ENCODE results near the gene FBXW2. TPM values are rescaled to one million over a fixed set of nuclear protein-coding genes. Genes with fewer than 3 reads are reported as not detected.
"Not testable (repeated sequence)": the region's sequence is repeated elsewhere in the genome, so short reads cannot be mapped to it uniquely, and the experiment has no call there.

FBXW2 gene, protein sequence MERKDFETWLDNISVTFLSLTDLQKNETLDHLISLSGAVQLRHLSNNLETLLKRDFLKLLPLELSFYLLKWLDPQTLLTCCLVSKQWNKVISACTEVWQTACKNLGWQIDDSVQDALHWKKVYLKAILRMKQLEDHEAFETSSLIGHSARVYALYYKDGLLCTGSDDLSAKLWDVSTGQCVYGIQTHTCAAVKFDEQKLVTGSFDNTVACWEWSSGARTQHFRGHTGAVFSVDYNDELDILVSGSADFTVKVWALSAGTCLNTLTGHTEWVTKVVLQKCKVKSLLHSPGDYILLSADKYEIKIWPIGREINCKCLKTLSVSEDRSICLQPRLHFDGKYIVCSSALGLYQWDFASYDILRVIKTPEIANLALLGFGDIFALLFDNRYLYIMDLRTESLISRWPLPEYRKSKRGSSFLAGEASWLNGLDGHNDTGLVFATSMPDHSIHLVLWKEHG
- total RNA-seq, result 10 to 100 TPM; 68.3 to 72.5 TPM

- CTCF ChIA-PET, result interaction anchor here (0.6 to 1.4 kb wide), 10 partner anchors 8 to 577 kb away, joined by 3 to 4 read pairs (median 3); no protein-coding TSS in a partner anchor
These were observed at the start of gene FBXW2 for GRCh38 chr9:120792898-120793765. TSS of gene FBXW2 (minus strand) at chr9:120793416. CDS start at chr9:120788258, 5,158 bp downstream.

DNA sequence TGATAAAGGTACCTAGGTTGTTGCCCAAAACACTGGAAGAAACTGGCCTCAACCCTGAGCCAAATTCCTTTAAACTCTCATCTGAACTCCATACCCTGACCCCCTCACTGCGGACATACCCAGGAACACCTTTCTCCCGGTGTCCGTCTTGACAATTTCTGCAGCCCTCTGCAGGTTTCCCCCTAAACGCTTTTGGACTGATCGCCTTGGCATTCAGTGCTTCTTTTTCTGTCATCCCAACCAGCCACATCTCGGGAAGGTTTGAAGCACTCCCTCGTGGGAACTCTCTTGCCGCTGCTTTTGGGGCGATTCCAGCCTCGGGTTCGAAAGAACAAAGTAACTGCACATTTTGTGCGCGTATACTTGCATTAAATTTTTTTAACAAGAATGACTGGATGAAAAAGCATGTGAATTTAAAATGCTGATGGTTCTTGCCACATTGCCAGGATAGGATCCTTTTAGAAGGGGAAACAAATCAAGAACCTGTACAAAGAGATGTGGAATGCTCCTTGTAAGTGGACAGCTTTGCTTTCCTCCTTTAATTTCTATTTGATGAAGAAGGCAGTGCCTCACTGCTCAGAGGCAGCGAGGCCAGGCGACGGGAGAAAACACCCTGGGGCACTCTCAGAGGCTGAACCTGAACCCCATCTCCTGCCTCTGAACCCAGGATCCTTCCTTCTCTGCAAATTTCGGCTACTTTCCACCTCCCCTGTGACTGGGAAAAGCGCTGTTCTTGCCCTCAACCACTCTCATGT lies 48.9 kb upstream of the FBXW2 start:
- ChIA-PET POLR2A (interaction anchor here (0.5 to 1.0 kb wide), 8 partner anchors 48 to 218 kb away, joined by 3 to 12 read pairs (median 3); no protein-coding TSS in a partner anchor), CTCF (no interaction called here)

More at GRCh38 chr9:120792898-120793765, at the start of gene FBXW2:
- POLR2A ChIA-PET, result interaction anchor here (0.6 to 2.5 kb wide), 11 partner anchors 18 to 144 kb away, joined by 3 to 11 read pairs (median 4); partner anchors contain the start of gene PSMD5

GRCh38 chr9:120839146-120839545 lies 45.9 kb upstream of the FBXW2 start:
- CTCF ChIA-PET, result no interaction called here
- POLR2A ChIA-PET, result no interaction called here

- CTCF ChIA-PET, result no interaction called here
- POLR2A ChIA-PET, result no interaction called here
These were observed 44.7 kb upstream of the FBXW2 start for GRCh38 chr9:120837921-120838320.

DNA sequence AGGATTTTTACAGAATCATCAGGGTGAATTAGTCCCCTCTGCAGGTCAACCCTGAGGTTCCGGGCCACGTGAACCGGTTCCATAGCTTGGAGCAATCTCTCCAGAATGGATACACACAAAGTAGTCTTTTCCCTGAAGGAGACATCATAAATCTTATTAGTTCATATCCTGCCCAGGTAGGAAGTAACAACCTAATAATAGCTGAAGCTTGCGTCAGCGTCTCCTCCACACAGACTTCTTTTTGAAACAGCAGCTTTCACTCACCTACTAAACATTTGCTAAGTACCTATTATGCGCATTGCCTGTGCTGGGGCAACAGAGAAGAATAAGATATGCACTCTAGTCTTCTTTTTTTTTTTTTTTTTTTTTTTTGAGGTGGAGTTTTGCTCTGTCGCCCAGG lies 40.1 kb upstream of the FBXW2 start:
- CTCF ChIA-PET, result no interaction called here
- POLR2A ChIA-PET, result no interaction called here

DNA sequence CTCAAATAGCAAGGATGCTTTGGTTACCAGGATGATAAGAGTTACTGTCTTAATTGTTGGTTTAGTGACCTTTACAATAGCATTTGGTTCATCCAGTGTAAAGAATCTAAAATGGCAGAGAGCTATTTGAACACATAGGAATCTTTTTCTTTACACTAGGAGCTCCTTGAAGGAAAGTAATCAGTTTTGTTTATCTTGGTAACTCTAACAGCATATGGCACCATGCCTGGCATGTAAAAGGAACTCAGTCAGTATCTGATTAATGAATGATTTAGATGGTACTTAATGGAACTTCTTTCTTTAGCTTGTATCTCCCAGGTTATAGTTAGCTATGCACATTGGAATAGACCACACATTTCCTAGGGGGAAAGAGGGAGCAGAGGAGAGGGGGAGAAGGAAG lies 39.6 kb upstream of the FBXW2 start:
- CTCF ChIA-PET, result no interaction called here
- POLR2A ChIA-PET, result no interaction called here

DNA sequence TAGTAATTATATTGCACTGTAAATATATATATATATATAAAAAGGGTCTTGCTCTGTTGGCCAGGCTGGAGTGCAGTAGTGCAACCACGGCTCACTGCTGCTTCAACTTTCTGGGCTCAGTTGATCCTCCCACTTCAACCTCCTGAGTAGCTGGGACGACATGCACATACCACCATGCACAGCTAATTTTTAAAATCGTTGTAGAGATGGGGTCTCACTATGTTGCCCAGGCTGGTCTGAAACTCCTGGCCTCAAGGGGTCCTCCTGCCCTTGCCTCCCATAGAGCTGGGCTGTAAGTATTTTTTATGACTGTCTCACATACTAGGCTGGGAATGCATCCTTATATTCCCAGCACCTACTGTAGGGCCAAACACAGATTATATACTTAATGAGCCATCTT lies 37.6 kb upstream of the FBXW2 start:
- POLR2A ChIA-PET, result no interaction called here

DNA sequence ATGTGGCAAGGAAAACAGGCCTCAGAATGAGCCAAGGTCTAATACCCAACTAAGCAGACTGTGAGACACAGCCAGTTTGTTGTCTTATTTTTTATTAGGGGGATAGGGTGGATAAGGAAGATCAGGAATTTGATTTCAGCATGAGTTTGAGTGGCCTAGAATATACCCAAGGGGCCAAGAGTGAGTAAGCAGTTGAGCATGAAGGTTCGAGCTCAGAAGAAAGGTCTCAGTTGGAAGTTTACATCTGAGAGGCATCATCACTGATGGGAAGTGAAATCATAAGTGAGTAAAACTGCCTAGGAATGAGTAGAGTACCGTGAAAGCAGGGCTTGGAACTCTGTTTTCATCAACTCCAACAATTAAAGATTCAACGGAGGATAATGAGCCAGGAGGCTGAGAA lies 36.9 kb upstream of the FBXW2 start:
- ChIA-PET POLR2A (no interaction called here), CTCF (no interaction called here)

More for the DNA sequence above, 37.6 kb upstream of the FBXW2 start:
- CTCF ChIA-PET, result interaction anchor here (0.5 kb wide), 1 partner anchor 187 kb away, joined by 3 read pairs; no protein-coding TSS in a partner anchor

- CTCF ChIA-PET, result no interaction called here
These were observed 36.4 kb upstream of the FBXW2 start for GRCh38 chr9:120829650-120830049.

GRCh38 chr9:120820095-120820494 lies 26.9 kb upstream of the FBXW2 start:
- CTCF ChIA-PET, result no interaction called here
- POLR2A ChIA-PET, result no interaction called here

More at GRCh38 chr9:120829650-120830049, 36.4 kb upstream of the FBXW2 start:
- POLR2A ChIA-PET, result no interaction called here

DNA sequence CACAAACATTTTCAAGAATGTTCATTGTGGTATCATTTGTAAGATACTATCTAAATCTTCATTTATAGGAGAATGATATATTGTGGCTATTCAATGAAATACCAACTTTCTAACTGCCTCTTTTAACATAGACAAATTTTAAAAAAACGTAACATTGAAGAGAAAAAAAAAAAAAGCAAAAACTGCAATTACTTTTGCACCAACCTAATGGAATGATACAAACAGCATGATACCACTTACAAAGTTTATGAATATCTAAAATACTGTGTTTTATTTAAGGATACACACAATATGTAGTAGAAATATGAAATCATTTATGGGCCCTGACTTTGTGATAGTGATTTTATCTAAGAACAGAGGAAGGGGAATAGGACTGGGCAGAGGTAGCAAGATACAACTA lies 25.4 kb upstream of the FBXW2 start:
- CTCF ChIA-PET, result no interaction called here
- POLR2A ChIA-PET, result no interaction called here

DNA sequence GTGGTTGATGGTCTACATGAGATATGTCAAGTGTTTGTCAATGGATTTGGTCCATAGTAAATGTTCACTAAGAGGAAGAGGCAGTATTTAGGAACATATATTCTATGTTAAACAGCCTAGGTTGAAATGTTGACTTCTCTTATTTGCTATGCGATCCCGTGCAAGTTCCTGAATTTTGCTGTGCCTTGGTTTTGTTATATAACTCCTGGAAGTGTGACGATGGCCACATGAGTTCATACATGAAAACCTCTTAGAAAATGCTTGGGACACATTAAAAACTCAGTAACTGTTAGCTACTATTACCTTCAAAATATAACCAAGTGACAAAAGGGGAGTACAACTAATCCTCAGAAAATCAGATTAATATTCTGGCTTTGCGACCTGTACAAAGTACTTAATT lies 21.9 kb upstream of the FBXW2 start:
- CTCF ChIA-PET, result no interaction called here
- POLR2A ChIA-PET, result no interaction called here

DNA sequence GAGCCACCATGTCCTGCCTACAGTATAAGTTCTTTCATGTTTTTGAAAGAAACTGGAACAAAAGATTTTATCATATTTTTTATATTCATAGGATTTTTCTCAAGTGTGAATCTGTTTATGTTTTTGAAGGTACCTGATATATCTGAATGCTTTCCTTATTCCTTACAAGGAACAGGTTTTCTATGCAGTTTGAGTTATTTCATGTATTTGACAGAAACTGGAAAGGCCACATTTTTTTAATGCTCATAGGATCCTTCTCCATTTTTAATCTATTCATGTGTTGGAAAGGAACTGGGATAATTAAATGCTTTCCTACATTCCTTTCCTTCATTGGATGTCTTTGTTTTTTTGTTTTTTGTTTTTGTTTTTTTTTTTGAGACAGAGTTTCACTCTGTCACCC lies 15.7 kb upstream of the FBXW2 start:
- POLR2A ChIA-PET, result no interaction called here

GRCh38 chr9:120807607-120808379 lies 14.6 kb upstream of the FBXW2 start:
- CTCF ChIA-PET, result no interaction called here
- POLR2A ChIA-PET, result no interaction called here

More for the DNA sequence above, 15.7 kb upstream of the FBXW2 start:
- CTCF ChIA-PET, result no interaction called here

DNA sequence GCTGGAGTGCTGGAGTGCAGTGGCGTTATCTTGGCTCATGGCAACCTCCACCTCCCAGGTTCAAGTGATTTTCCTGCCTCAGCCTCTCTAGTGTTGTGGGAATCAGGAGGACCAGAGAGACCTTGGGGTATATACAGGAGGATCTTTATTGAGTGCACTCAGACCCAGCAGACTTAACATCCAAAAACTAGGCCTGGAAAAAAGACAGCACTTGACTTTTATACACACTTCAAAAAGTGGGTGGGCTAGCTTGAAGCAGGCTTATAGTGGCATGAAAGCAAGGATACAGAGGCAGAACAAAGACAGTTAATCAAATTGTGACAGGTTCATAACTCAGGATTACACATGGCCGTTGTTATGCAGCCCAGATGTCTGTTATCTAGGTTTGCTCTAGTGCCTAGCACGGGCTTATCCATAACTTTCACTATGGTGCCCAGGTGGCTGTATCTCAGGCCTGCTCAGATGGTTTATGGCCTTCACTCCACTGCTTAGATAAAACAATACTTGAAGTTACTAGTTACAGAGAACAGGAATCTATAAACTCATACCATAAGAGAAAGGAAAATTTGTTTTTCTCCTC lies 11.7 kb upstream of the FBXW2 start:
- POLR2A ChIA-PET, CTCF ChIA-PET: not testable (repeated sequence)

DNA sequence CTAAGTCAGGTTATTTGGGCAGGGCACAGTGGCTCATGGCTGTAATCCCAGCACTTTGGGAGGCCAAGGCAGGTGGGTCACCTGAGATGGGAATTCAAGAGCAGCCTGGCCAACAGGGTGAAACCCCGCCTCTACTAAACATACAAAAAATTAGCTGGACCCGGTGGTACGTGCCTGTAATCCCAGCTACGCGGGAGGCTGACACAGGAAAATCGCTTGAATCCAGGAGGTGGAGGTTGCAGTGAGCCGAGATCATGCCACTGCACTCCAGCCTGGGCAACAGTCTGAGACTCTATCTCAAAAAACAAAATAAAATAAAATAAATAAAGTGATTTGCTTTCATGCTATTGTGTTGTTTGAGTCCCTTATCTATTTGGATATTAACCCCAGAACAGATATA lies 8.2 kb upstream of the FBXW2 start:
- CTCF ChIA-PET, result interaction anchor here (0.6 kb wide), 1 partner anchor 259 kb away, joined by 3 read pairs; no protein-coding TSS in a partner anchor

DNA sequence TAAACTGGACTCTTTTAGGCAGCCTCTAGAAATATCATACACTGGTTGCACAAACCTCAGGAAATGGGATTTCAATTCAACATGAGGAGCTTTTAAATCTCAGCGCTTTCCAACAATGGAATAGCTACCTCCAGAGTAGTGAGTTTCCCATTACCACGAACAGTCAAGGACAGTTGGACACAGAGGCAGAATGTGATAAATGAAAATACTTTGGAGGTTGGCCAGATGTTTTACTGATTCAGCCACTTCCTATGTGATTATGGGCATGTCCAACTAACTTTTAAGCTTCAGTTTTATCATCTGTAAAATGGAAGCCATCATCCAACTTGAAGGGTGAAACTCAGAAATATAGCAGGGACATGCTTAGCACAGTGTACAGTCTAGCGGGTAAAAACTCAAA lies 2.1 kb downstream of the FBXW2 start:
- CTCF ChIA-PET, result interaction anchor here (0.7 kb wide), 1 partner anchor 35 kb away, joined by 3 read pairs; no protein-coding TSS in a partner anchor
- POLR2A ChIA-PET, result no interaction called here

More for the DNA sequence above, 8.2 kb upstream of the FBXW2 start:
- POLR2A ChIA-PET, result no interaction called here

DNA sequence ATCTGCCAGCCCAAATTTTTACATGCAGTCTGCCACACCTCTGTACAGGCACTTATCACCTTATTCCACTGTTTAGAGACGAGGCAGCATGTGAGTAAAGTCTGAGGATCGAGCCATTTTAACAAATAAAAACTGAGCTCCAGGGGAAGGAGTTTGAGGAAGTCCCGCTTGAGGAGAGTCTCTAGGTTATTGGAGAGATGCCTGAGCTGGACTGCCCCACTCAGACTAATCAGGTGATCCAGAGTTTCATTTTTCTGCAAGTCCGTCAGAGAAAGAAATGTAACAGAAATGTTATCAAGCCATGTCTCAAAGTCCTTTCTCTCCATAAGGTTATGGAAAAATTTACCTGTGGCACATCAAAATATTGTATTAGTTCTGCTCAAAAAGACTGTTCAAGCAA lies 5.3 kb downstream of the FBXW2 start:
- ChIA-PET POLR2A (no interaction called here), CTCF (no interaction called here)

DNA sequence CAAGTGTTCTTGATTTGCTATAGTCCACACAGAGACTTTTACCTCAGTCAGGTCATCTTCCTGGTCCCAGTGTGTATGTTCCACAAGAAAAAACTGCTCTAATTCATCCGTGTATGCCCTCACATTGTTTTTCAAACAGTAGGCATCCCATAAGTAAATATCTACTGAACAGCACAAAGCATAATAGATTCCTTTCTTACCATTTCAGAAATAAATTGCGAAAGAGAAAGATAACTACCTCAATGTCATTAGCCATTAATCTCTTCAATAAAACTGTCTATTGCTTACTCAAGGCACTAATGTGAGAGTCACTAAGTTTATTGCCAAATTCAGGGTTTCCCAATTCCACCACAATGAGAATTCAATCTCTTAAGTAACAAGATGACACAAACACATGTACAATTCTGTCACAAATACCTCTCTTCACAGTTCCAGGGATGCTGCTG lies 9.6 kb downstream of the FBXW2 start:
- ChIA-PET POLR2A (interaction anchor here (0.7 kb wide), 1 partner anchor 178 kb away, joined by 4 read pairs; no protein-coding TSS in a partner anchor), CTCF (no interaction called here)
